Stimulated activated CD8-positive, alpha-beta memory T cell treated with anti-CD3 and anti-CD28 coated beads, Interleukin-15, amount 100 ng/mL, for 1 hour (primary cell): ENCODE data around the gene PSMG4.

Source experiments
- DNase-seq: peaks from one replicate; pipeline ENCODE4 v3.0.0-alpha.2; 2020; ENCODE audit warnings: low read depth

Gene PSMG4

GRCh38 chr6:3291346-3291745 is 32.6 kb downstream of the PSMG4 start:
- no peak for DNase-seq

- DNase-seq, result no peak
Observed at GRCh38 chr6:3291987-3292386, 33.2 kb downstream of the PSMG4 start.

- DNase-seq, result no peak
Observed at GRCh38 chr6:3292431-3293197, 33.9 kb downstream of the PSMG4 start.

- DNase-seq, result no peak
Observed at GRCh38 chr6:3293271-3294155, 34.8 kb downstream of the PSMG4 start.

GRCh38 chr6:3294396-3294795 is 35.6 kb downstream of the PSMG4 start:
- DNase-seq, result no peak

- DNase-seq, result no peak
Observed at GRCh38 chr6:3294921-3295871, 36.4 kb downstream of the PSMG4 start.

- no peak for DNase-seq
Observed at GRCh38 chr6:3296078-3296477, 37.3 kb downstream of the PSMG4 start.

- DNase-seq, result no peak
Observed at GRCh38 chr6:3296537-3296936, 37.8 kb downstream of the PSMG4 start.

GRCh38 chr6:3297006-3297405 is 38.3 kb downstream of the PSMG4 start:
- DNase-seq, result no peak

- no peak for DNase-seq
Observed at GRCh38 chr6:3297909-3298308, 39.2 kb downstream of the PSMG4 start.

- no peak for DNase-seq
Observed at GRCh38 chr6:3299221-3299620, 40.5 kb downstream of the PSMG4 start.

GRCh38 chr6:3301506-3301905 is 42.8 kb downstream of the PSMG4 start:
- DNase-seq, result no peak

- DNase-seq, result no peak
Observed at GRCh38 chr6:3303795-3304411, 45.2 kb downstream of the PSMG4 start.

GRCh38 chr6:3304500-3305215 is 45.9 kb downstream of the PSMG4 start:
- DNase-seq, result no peak

- no peak for DNase-seq
Observed at GRCh38 chr6:3305216-3305565, 46.4 kb downstream of the PSMG4 start.

- no peak for DNase-seq
Observed at GRCh38 chr6:3305831-3306230, 47.1 kb downstream of the PSMG4 start.

GRCh38 chr6:3306848-3307247 is 48.1 kb downstream of the PSMG4 start:
- DNase-seq, result no peak

GRCh38 chr6:3307436-3307835 is 48.7 kb downstream of the PSMG4 start:
- no peak for DNase-seq

GRCh38 chr6:3308106-3308505 is 49.4 kb downstream of the PSMG4 start:
- DNase-seq, result no peak

- DNase-seq, result no peak
Observed at GRCh38 chr6:3309391-3310050, 50.8 kb downstream of the PSMG4 start.

GRCh38 chr6:3310051-3310448 is 51.3 kb downstream of the PSMG4 start:
- DNase-seq, result no peak
